ENCODE data around the gene GFRA4.

Gene GFRA4

GRCh38 chr20:3658716-3659491, 4.3 kb downstream of the GFRA4 start:
- Histone ChIP-seq H3K4me1 (ENCODE audit: control insufficient read depth, insufficient read depth, low read length) (peaks cover 7% of the 10 kb centered on the region), H3K9me3 (ENCODE audit: control insufficient read depth, insufficient read depth, low read depth, low read length) (no peaks in the 10 kb centered on the region), H3K27ac (ENCODE audit: low read depth, low read length) (no peak overlapping the region), H3K9ac (ENCODE audit: low read length) (no peak overlapping the region), H3K27me3 (ENCODE audit: control insufficient read depth, insufficient read depth, low read length) (peaks cover 47% of the 10 kb centered on the region), H3K4me3 (ENCODE audit: low read depth, low read length) (no peak overlapping the region), H3K36me3 (ENCODE audit: control insufficient read depth, insufficient read depth, low read length) (no peaks in the 10 kb centered on the region)

GRCh38 chr20:3658019-3658715, 5.0 kb downstream of the GFRA4 start:
- no peak overlapping the region for H3K9ac ChIP-seq (ENCODE audit: low read length)
- H3K36me3 ChIP-seq (ENCODE audit: control insufficient read depth, insufficient read depth, low read length), result no peaks in the 10 kb centered on the region
- peaks cover 44% of the 10 kb centered on the region for H3K27me3 ChIP-seq (ENCODE audit: control insufficient read depth, insufficient read depth, low read length)
- no peaks in the 10 kb centered on the region for H3K9me3 ChIP-seq (ENCODE audit: control insufficient read depth, insufficient read depth, low read depth, low read length)
- peaks cover 7% of the 10 kb centered on the region for H3K4me1 ChIP-seq (ENCODE audit: control insufficient read depth, insufficient read depth, low read length)
- no peak overlapping the region for H3K27ac ChIP-seq (ENCODE audit: low read depth, low read length)
- no peak overlapping the region for H3K4me3 ChIP-seq (ENCODE audit: low read depth, low read length)

- Histone ChIP-seq H3K9me3 (ENCODE audit: control insufficient read depth, insufficient read depth, low read depth, low read length) (no peaks in the 10 kb centered on the region), H3K4me3 (ENCODE audit: low read depth, low read length) (no peak overlapping the region), H3K4me1 (ENCODE audit: control insufficient read depth, insufficient read depth, low read length) (peaks cover 5% of the 10 kb centered on the region)
Observed at GRCh38 chr20:3655131-3655405, 8.1 kb downstream of the GFRA4 start.

GRCh38 chr20:3654326-3655130, 8.7 kb downstream of the GFRA4 start:
- Histone ChIP-seq H3K9ac (ENCODE audit: low read length) (no peak overlapping the region), H3K4me3 (ENCODE audit: low read depth, low read length) (no peak overlapping the region), H3K4me1 (ENCODE audit: control insufficient read depth, insufficient read depth, low read length) (no peaks in the 10 kb centered on the region; the same call in 1 of the 2 replicates), H3K9me3 (ENCODE audit: control insufficient read depth, insufficient read depth, low read depth, low read length) (no peaks in the 10 kb centered on the region), H3K27ac (ENCODE audit: low read depth, low read length) (no peak overlapping the region), H3K36me3 (ENCODE audit: control insufficient read depth, insufficient read depth, low read length) (no peaks in the 10 kb centered on the region; the same call in 1 of the 2 replicates), H3K27me3 (ENCODE audit: control insufficient read depth, insufficient read depth, low read length) (peaks cover 7% of the 10 kb centered on the region)

More at GRCh38 chr20:3655131-3655405, 8.1 kb downstream of the GFRA4 start:
- Histone ChIP-seq H3K27me3 (ENCODE audit: control insufficient read depth, insufficient read depth, low read length) (peaks cover 13% of the 10 kb centered on the region), H3K9ac (ENCODE audit: low read length) (no peak overlapping the region), H3K36me3 (ENCODE audit: control insufficient read depth, insufficient read depth, low read length) (no peaks in the 10 kb centered on the region), H3K27ac (ENCODE audit: low read depth, low read length) (no peak overlapping the region)

GRCh38 chr20:3653921-3654320, 9.3 kb downstream of the GFRA4 start:
- Histone ChIP-seq H3K9ac (ENCODE audit: low read length) (no peak overlapping the region), H3K4me1 (ENCODE audit: control insufficient read depth, insufficient read depth, low read length) (no peaks in the 10 kb centered on the region; the same call in 1 of the 2 replicates), H3K27me3 (ENCODE audit: control insufficient read depth, insufficient read depth, low read length) (peaks cover 1% of the 10 kb centered on the region), H3K36me3 (ENCODE audit: control insufficient read depth, insufficient read depth, low read length) (no peaks in the 10 kb centered on the region; the same call in 1 of the 2 replicates), H3K9me3 (ENCODE audit: control insufficient read depth, insufficient read depth, low read depth, low read length) (no peaks in the 10 kb centered on the region), H3K27ac (ENCODE audit: low read depth, low read length) (no peak overlapping the region), H3K4me3 (ENCODE audit: low read depth, low read length) (no peak overlapping the region)

GRCh38 chr20:3652676-3653596, 10.3 kb downstream of the GFRA4 start:
- Histone ChIP-seq H3K27me3 (ENCODE audit: control insufficient read depth, insufficient read depth, low read length) (no peaks in the 10 kb centered on the region), H3K36me3 (ENCODE audit: control insufficient read depth, insufficient read depth, low read length) (no peaks in the 10 kb centered on the region; the same call in 1 of the 2 replicates), H3K4me1 (ENCODE audit: control insufficient read depth, insufficient read depth, low read length) (no peaks in the 10 kb centered on the region), H3K9ac (ENCODE audit: low read length) (no peak overlapping the region), H3K9me3 (ENCODE audit: control insufficient read depth, insufficient read depth, low read depth, low read length) (no peaks in the 10 kb centered on the region), H3K4me3 (ENCODE audit: low read depth, low read length) (no peak overlapping the region), H3K27ac (ENCODE audit: low read depth, low read length) (no peak overlapping the region)

- no peak overlapping the region for H3K4me3 ChIP-seq (ENCODE audit: low read depth, low read length)
- H3K27ac ChIP-seq (ENCODE audit: low read depth, low read length), result no peak overlapping the region
- no peaks in the 10 kb centered on the region for H3K4me1 ChIP-seq (ENCODE audit: control insufficient read depth, insufficient read depth, low read length)
- H3K9me3 ChIP-seq (ENCODE audit: control insufficient read depth, insufficient read depth, low read depth, low read length), result no peaks in the 10 kb centered on the region
- H3K27me3 ChIP-seq (ENCODE audit: control insufficient read depth, insufficient read depth, low read length), result no peaks in the 10 kb centered on the region
- peaks cover 3% of the 10 kb centered on the region; the same call in 1 of the 2 replicates for H3K36me3 ChIP-seq (ENCODE audit: control insufficient read depth, insufficient read depth, low read length)
- H3K9ac ChIP-seq (ENCODE audit: low read length), result no peak overlapping the region
Observed at GRCh38 chr20:3652221-3652620, 11.0 kb downstream of the GFRA4 start.

- peaks cover 3% of the 10 kb centered on the region; the same call in 1 of the 2 replicates for H3K36me3 ChIP-seq (ENCODE audit: control insufficient read depth, insufficient read depth, low read length)
- H3K9ac ChIP-seq (ENCODE audit: low read length), result no peak overlapping the region
- no peak overlapping the region for H3K27ac ChIP-seq (ENCODE audit: low read depth, low read length)
- H3K4me1 ChIP-seq (ENCODE audit: control insufficient read depth, insufficient read depth, low read length), result no peaks in the 10 kb centered on the region
- no peaks in the 10 kb centered on the region for H3K9me3 ChIP-seq (ENCODE audit: control insufficient read depth, insufficient read depth, low read depth, low read length)
- no peaks in the 10 kb centered on the region for H3K27me3 ChIP-seq (ENCODE audit: control insufficient read depth, insufficient read depth, low read length)
- H3K4me3 ChIP-seq (ENCODE audit: low read depth, low read length), result no peak overlapping the region
Observed at GRCh38 chr20:3651204-3651962, 11.8 kb downstream of the GFRA4 start.

GRCh38 chr20:3648951-3649350, 14.2 kb downstream of the GFRA4 start:
- Histone ChIP-seq H3K27ac (ENCODE audit: low read depth, low read length) (no peak overlapping the region), H3K4me3 (ENCODE audit: low read depth, low read length) (no peak overlapping the region), H3K4me1 (ENCODE audit: control insufficient read depth, insufficient read depth, low read length) (no peaks in the 10 kb centered on the region), H3K36me3 (ENCODE audit: control insufficient read depth, insufficient read depth, low read length) (peaks cover 7% of the 10 kb centered on the region; the same call in 1 of the 2 replicates), H3K27me3 (ENCODE audit: control insufficient read depth, insufficient read depth, low read length) (no peaks in the 10 kb centered on the region), H3K9me3 (ENCODE audit: control insufficient read depth, insufficient read depth, low read depth, low read length) (no peaks in the 10 kb centered on the region), H3K9ac (ENCODE audit: low read length) (no peak overlapping the region)

- H3K9me3 ChIP-seq (ENCODE audit: control insufficient read depth, insufficient read depth, low read depth, low read length), result no peaks in the 10 kb centered on the region
- no peak overlapping the region for H3K27ac ChIP-seq (ENCODE audit: low read depth, low read length)
- no peak overlapping the region for H3K9ac ChIP-seq (ENCODE audit: low read length)
- H3K4me1 ChIP-seq (ENCODE audit: control insufficient read depth, insufficient read depth, low read length), result no peaks in the 10 kb centered on the region
- no peak overlapping the region for H3K4me3 ChIP-seq (ENCODE audit: low read depth, low read length)
- peaks cover 7% of the 10 kb centered on the region; the same call in 1 of the 2 replicates for H3K36me3 ChIP-seq (ENCODE audit: control insufficient read depth, insufficient read depth, low read length)
- no peaks in the 10 kb centered on the region for H3K27me3 ChIP-seq (ENCODE audit: control insufficient read depth, insufficient read depth, low read length)
Observed at GRCh38 chr20:3647473-3647872, 15.7 kb downstream of the GFRA4 start.
